Mucosa of descending colon (tissue), 3 donors: ENCODE data around the gene FAM228B. TPM values are rescaled to one million over a fixed set of nuclear protein-coding genes. Genes with fewer than 3 reads are reported as not detected.

Source experiments
- ATAC-seq: fragments of 200-7000 bp; cut with Tn5 transposase; one replicate; pipeline ENCODE4 v1.9.1; 2020; ENCODE audit warnings: mild to moderate bottlenecking, moderate library complexity
- DNase-seq, 3 donors: peaks; one replicate each; pipeline ENCODE4 v3.0.0-alpha.2; 2020
- H3K36me3 ChIP-seq: fragments of 200-600 bp; one replicate; pipeline ENCODE4 v1.8.0; 2021; ENCODE audit warnings: low read depth, mild to moderate bottlenecking
- H3K4me1 ChIP-seq: fragments of 200-600 bp; one replicate; pipeline ENCODE4 v1.8.0; 2021; ENCODE audit warnings: low read depth, mild to moderate bottlenecking
- H3K4me3 ChIP-seq: fragments of 200-600 bp; one replicate; pipeline ENCODE4 v1.8.0; 2021; ENCODE audit warnings: mild to moderate bottlenecking
- H3K9me3 ChIP-seq: fragments of 200-600 bp; one replicate; pipeline ENCODE4 v1.8.0; 2021; ENCODE audit warnings: mild to moderate bottlenecking
- intact Hi-C, 2 donors: fragments of 100-400 bp; cut with DNase I in 1 of 2; cut with micrococcal nuclease in 1 of 2; formaldehyde crosslinking; loops; one replicate each; pipeline versions ENCODE4 v1.11.0 to v1.11.1; 2022; cut with DNase I, micrococcal nuclease
- long read RNA-seq, 2 donors: library from polyadenylated mRNA; unstranded; transcript quantifications; one replicate each; pipeline ENCODE4 v2.0.0, GENCODE V29; 2019 to 2021
- total RNA-seq, 3 donors: library from RNA; stranded (reverse); fragmentation: NEBNext Ultra II Directional in 2 of 3; extraction: Animal tissue kit (Norgen Biotek cat#: 25700) in 2 of 3; gene quantifications; one replicate each; pipeline versions ENCODE4 v1.2.1 to v1.2.4, GENCODE V29; 2021 to 2023
- TF ChIP-seq, protein P1 (sequence below): fragments of 200-600 bp; IDR thresholded peaks from one replicate; pipeline ENCODE4 v1.8.0; 2022; ENCODE audit warnings: antibody characterized with exemption, mild to moderate bottlenecking
- donor health status: DM: no; HTN: no; CAD: no; lungs with moderate emphysema.
- donor health status: DM: no; HTN: no; CAD: no.
- donor health status: DM: no; HTN: yes; CAD: no.

FAM228B gene
- total RNA-seq: 10 to 100 TPM in 1 of 3 donors, 1 to 10 TPM in 2; 4.8 to 36.6 (median 7.8) TPM
- long read RNA-seq, donor 1, partial matches to known transcripts: 1 of 22 reads
- long read RNA-seq, donor 1, other reads (novel, unspliced or antisense): 18 of 22 reads
- long read RNA-seq, donor 2: 0 reads

- Histone ChIP-seq H3K4me3 (peak within 1 kb of the TSS; percentile 53), H3K4me1 (peaks cover 3% of the 10 kb centered on the region), H3K36me3 (no peaks in the 10 kb centered on the region), H3K9me3 (no peaks in the 10 kb centered on the region)
- intact Hi-C loops: no loop called here
- TF ChIP-seq, protein P1, sequence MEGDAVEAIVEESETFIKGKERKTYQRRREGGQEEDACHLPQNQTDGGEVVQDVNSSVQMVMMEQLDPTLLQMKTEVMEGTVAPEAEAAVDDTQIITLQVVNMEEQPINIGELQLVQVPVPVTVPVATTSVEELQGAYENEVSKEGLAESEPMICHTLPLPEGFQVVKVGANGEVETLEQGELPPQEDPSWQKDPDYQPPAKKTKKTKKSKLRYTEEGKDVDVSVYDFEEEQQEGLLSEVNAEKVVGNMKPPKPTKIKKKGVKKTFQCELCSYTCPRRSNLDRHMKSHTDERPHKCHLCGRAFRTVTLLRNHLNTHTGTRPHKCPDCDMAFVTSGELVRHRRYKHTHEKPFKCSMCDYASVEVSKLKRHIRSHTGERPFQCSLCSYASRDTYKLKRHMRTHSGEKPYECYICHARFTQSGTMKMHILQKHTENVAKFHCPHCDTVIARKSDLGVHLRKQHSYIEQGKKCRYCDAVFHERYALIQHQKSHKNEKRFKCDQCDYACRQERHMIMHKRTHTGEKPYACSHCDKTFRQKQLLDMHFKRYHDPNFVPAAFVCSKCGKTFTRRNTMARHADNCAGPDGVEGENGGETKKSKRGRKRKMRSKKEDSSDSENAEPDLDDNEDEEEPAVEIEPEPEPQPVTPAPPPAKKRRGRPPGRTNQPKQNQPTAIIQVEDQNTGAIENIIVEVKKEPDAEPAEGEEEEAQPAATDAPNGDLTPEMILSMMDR: no peak
- DNase-seq (peak; percentile 82 to 91 (median 89)), ATAC-seq (peak; percentile 98)
Measured at GRCh38 chr2:24123195-24123921, at the start of gene FAM228B, which contains the start of gene PFN4. Gene FAM228B, plus strand, starts transcription at chr2:24123469. Its CDS starts 893 bp downstream, at chr2:24124362. Gene PFN4, minus strand, starts transcription at chr2:24123334. Its CDS starts 799 bp downstream, at chr2:24122535.

DNA sequence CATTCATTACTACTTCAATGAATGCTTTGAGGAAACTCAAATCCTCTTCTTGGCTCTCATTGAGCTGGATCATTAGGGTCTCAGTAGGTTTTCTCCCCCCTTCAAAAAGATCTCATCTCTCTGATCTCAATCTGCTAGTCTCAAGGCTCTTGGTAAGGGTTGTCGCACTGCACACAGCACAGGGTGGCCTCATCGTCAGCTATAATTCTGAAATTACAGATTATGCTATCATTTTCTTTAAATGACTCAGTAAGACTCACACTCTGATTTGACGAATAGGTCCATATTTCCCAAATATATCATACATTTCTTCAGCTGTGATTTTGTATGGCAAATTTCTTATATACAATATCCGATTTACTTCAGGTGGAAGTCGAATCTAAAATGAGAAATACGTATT is 49.5 kb upstream of the FAM228B start:
- no peaks in the 10 kb centered on the region for H3K36me3 ChIP-seq

DNA sequence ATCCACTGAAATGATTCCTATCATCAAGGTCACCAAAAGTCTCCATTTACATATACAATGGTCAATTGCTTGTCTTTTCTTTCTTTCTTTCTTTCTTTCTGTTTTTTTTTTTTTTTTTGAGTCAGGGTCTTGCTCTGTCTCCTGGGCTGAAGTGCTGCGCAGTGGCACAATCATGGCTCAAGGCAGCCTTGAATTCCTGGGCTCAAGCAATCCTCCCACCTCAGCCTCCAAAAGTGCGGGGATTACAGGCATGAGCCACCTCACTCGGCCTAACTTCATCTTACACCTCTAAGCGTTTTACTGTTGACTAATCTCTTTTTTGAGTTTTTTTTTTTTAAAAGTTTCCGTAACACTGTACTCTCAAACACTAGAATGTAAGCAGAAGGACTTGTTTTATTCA is 48.0 kb upstream of the FAM228B start:
- TF ChIP-seq, protein P1: no peak
- ATAC-seq: no peak
- no peaks in the 10 kb centered on the region for H3K36me3 ChIP-seq
- intact Hi-C loops: loop anchor here in 1 of 2 donors (5.0 kb wide), 1 partner anchor 148 kb away; the partner anchor contains the start of gene ATAD2B
- DNase-seq: peak in 1 of 3 donors; percentile 10
- no peaks in the 10 kb centered on the region for H3K9me3 ChIP-seq
- peak overlapping the region; percentile 64 for H3K4me3 ChIP-seq
- H3K4me1 ChIP-seq: peaks cover 19% of the 10 kb centered on the region

More for the DNA sequence above, 49.5 kb upstream of the FAM228B start:
- DNase-seq: no peak
- TF ChIP-seq, protein P1: no peak
- Histone ChIP-seq H3K4me1 (peaks cover 19% of the 10 kb centered on the region), H3K9me3 (no peaks in the 10 kb centered on the region), H3K4me3 (no peak overlapping the region)
- no peak for ATAC-seq
- intact Hi-C loops: loop anchor here in 1 of 2 donors (5.0 kb wide), 1 partner anchor 147 kb away; the partner anchor contains the start of gene ATAD2B

- Histone ChIP-seq H3K36me3 (no peaks in the 10 kb centered on the region), H3K4me3 (peak within 1 kb of the TSS; percentile 64), H3K4me1 (peaks cover 19% of the 10 kb centered on the region), H3K9me3 (no peaks in the 10 kb centered on the region)
- TF ChIP-seq, protein P1: no peak
- intact Hi-C loops: loop anchor here in 1 of 2 donors (5.0 kb wide), 1 partner anchor 149 kb away; the partner anchor contains the start of gene ATAD2B
- DNase-seq (peak; percentile 100), ATAC-seq (peak; percentile 88)
Measured at GRCh38 chr2:24075915-24076848, 47.1 kb upstream of the FAM228B start, which contains the start of gene SF3B6. Gene SF3B6, minus strand, starts transcription at chr2:24076326. Its CDS starts 97 bp downstream, at chr2:24076229.
